NCI-H510A treated with DMSO at 0.1 percent for 48 hours (cell line): ENCODE results near the gene SH2D3A.
"Not testable (repeated sequence)": the region's sequence is repeated elsewhere in the genome, so short reads cannot be mapped to it uniquely, and the experiment has no call there.

Experiments used
- DNase-seq: peaks from one replicate; lab custom pipeline; 2025; lab: John Stamatoyannopoulos, UW

SH2D3A gene

DNA sequence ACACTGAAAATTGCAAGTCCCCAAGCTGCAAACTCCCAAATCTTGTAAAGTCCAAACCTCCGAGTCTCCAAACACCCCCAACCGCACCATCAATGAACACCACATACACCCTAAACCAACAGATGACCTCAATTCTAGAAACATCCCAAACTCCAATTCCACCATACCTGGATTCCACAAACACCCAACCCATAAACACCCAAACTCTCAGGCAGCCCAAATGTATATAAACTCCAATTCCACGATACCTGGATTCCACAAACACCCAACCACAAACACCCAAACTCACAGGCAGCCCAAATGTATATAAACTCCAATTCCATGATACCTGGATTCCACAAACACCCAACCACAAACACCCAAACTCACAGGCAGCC lies 47.3 kb downstream of the SH2D3A start:
- no peak for DNase-seq

DNA sequence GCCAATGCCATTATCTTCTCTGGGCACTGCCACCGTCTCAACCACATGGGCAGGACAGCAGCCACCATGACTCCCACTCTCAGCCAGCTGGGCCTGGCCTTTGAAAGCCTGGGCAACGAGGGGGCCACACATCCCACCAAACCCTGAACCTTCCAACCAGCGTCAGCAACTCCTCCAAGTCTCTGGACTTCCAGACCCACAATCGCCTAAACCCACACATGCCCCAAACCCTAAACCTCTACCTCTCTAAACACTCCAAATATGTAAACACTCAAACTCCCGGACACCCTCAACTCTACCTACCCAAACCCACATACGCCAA lies 47.7 kb downstream of the SH2D3A start:
- no peak for DNase-seq

DNA sequence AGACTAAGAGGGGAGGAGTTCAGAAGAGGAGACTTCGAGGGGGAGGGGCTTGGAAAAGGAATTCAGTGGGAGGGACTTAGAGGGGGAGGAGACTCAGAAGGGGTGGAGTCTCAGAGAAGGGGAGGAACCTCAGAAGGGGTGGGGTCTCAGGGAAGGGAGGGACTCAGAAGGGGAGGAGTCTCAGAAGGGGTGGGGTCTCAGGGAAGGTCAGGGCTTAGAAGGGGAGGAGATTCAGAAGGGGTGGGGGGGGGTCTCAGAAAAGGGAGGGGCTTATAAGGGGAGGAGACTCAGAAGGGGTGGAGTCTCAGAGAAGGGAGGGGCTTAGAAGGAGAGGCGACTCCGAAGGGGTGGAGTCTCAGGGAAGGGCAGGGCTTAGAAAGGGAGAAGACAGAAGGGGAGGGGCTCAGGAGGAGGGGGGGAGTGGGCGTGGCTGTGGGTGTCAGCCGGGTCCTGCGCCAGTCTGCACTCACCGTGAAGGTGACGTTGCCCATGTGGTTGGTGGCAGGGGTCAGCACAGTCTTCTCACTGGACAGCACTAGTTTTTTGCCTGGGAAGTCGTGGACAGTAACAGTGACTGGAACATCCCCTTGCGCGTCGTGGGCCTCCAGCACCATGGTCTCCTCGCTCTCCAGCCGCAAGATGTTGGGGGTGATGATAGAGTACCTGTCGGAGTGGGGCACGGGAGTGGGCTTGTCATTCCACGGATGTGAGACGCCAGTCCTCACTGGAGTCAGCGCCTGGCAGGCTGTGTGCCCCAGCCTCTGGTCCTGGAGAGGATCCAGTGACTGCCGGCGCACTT lies 48.3 kb downstream of the SH2D3A start:
- no peak for DNase-seq

GRCh38 chr19:6718111-6718740 lies 49.0 kb downstream of the SH2D3A start:
- DNase-seq, result no peak

DNA sequence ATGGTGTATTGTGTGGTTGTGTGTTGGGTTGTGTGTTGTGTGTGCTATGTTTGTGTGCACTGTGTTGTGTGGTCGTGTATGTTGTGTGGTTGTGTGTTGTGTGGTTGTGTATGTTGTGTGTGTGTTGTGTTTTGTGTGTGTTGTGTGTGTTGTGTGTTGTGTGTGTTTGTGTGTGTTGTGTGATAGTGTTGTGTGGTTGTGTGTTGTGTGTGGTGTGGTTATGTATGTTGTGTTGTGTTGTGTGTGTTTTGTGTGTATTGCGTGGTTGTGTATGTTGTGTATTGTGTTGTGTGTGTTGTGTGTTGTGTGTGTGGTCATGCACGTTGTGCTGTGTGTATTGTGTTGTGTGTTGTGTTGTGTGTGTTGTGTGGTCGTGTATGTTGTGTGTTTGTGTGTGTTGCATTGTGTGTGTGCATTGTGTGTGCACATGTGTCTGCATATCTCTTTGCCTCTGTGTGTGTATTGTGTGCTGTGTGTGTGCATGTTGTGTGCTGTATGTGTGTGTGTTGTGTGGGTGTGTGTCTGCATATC lies 49.7 kb downstream of the SH2D3A start:
- no peak for DNase-seq

- no peak for DNase-seq
These were observed 50.2 kb downstream of the SH2D3A start for GRCh38 chr19:6717036-6717435.

GRCh38 chr19:6716610-6716970 lies 50.6 kb downstream of the SH2D3A start:
- no peak for DNase-seq

- no peak for DNase-seq
These were observed 52.3 kb downstream of the SH2D3A start for GRCh38 chr19:6714749-6715555.

GRCh38 chr19:6713773-6714692 lies 53.2 kb downstream of the SH2D3A start:
- DNase-seq, result no peak

DNA sequence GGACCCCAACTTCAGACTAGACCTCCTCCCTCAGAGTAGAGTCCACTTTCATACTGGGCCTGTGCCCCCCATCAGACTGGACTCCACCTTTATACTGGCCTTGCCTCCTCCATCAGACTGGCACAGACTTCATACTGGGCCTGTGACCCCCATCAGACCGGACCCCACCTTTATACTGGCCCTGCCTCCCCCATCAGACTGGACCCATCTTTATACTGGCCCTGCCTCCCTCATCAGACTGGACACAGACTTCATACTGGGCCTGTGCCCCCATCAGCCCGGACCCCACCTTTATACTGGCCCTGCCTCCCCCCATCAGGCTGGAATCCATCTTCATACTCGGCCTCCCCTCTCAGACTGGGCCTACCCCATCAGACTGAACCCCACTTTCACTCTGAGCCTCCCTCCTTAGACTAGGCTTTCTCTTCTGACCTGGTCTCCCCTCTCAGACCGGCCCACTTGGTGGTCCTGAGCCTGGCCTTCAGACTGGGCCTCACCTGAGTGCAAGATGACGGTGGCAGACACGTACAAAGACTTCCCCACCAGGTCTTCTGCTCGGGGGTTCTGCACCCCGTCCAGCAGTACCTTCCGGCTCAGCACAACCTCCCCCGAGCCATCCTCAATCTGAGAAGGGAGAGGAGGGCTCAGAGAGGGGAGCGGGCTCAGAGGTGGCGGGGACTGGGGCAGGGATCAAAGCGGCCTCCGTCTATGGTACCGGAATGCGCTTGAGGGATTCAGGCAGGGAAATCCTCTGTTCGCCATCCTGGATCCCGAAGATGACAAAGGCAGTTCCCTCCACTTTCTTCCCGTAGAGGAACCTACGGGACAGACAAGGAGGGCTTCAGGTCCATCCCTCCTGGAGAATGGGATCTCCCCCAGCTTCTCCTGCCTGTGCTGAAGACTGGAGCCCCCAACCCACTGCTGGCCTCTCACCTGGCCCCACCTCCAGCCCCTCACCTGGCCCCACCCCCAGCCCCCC lies 54.3 kb downstream of the SH2D3A start:
- DNase-seq, result no peak

GRCh38 chr19:6712231-6712630 lies 55.0 kb downstream of the SH2D3A start:
- DNase-seq, result no peak

GRCh38 chr19:6711605-6712004 lies 55.6 kb downstream of the SH2D3A start:
- DNase-seq, result no peak

DNA sequence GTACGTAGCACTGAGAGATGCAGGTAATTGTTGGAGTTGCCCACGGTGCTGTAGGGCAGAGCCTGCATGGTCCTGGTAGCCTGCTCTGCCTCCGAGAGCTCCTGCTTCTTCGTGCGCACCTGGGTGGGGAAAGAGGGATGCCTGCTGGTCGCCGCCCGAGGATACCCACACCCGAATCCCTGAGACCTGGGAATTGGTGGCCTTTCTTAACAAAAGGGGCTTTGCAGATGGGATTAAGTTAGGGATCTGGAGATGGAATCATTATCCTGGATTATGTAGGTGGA lies 56.2 kb downstream of the SH2D3A start:
- no peak for DNase-seq

GRCh38 chr19:6710273-6711077 lies 56.8 kb downstream of the SH2D3A start:
- no peak for DNase-seq

GRCh38 chr19:6709549-6709948 lies 57.7 kb downstream of the SH2D3A start:
- DNase-seq, result no peak

- DNase-seq, result not testable (repeated sequence)
These were observed 58.3 kb downstream of the SH2D3A start for GRCh38 chr19:6708913-6709312.

GRCh38 chr19:6708346-6708745 lies 58.9 kb downstream of the SH2D3A start:
- no peak for DNase-seq

DNA sequence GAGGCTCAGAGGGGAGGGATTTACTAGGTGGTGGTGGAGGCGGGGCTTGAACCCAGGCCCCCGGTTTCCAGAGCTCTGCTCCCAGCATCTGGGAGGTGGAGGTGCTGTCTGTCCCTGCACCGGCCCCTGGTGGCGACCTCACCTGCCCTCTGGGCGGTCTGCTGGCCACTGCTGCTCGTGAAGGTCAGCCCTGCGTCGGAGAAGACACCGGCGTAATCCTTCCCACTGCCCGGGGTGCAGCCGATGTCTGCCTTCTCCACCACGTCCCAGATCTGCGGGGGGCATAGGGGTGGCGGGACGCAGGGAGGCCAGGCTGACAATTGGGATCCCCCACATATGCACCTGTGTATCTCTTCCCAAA lies 59.6 kb downstream of the SH2D3A start:
- no peak for DNase-seq

- DNase-seq, result no peak
These were observed 60.1 kb downstream of the SH2D3A start for GRCh38 chr19:6707011-6707657.

DNA sequence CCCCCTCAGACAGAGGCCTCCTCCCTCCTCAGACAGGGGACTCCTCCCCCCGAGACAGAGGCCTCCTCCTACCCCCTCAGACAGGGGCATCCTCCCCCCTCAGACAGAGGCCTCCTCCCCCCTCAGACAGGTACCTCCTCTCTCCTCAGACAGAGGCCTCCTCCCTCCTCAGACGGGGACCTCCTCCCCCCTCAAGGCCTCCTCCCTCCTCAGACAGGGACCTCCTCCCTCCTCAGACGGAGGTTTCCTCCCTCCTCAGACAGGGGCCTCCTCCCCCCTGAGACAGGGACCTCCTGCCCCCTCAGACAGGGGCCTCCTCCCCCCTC lies 60.6 kb downstream of the SH2D3A start:
- DNase-seq, result no peak
